Midbrain (tissue), 1 donor: Measurements from ENCODE around the gene FAM117B.
"Not testable (repeated sequence)": the region's sequence is repeated elsewhere in the genome, so short reads cannot be mapped to it uniquely, and the experiment has no call there.

Experiments
- DNase-seq: peaks from one replicate; lab custom pipeline; 2025; lab: John Stamatoyannopoulos, UW

FAM117B gene

DNA sequence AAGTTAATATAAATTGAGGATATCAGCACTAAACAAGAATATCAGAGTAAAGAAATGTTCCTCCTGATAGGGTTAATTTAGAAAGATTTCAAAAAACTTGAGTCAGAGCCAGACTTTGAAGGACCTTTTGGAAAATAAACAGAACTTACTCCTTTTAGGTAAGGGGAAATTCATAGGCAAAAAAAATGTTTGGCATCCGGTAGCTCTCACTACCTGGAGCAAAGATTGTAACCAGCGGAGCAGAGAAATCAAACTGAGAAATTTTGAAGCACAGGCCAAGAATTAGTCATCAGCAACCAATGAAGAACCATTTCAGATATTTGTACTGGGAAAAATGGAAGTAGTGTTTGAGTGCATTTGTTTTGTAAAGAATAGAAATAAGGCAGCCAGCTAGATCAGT lies 123.8 kb downstream of the FAM117B start:
- DNase-seq = no peak

DNA sequence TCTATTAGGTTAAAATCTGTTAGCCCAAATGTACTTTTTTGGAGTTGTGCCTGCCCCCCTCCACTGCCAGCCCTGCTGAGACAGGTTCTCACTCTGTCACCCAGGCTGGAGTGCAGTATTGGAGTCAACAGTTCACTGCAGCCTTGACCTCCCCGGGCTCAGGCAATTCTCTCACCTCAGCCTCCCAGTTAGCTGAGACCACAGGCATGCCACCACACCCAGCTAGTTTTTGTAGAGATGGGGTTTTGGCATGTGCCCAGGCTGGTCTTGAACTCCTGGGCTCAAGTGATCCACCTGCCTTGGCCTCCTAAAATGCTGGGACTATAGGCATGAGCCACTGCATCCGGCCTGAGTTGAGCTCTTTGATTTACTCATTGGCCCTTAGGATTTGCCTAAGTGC lies 126.1 kb downstream of the FAM117B start:
- no peak for DNase-seq

DNA sequence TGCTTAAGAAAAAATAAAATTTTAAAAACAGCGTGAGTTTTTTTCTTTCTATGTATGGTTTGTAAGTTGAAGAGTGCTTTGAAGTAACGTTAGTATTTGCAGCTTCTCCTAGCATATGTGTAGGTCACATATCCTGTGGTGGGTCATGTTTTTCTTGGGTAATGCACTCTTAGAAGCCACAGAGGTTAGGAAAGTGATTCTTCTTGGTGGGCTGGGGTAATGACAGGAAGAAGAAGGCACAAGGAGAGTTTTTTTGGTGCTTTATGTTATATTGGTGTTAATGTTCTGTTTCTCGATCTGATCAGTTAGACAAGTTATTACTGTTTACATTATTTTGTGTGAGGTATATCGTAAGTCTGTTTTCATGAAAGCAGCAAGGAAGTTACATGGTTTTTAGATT lies 127.8 kb downstream of the FAM117B start:
- DNase-seq = no peak

- DNase-seq = no peak
These were observed 129.1 kb downstream of the FAM117B start for GRCh38 chr2:202763916-202764315.

- no peak for DNase-seq
These were observed 130.2 kb downstream of the FAM117B start for GRCh38 chr2:202764991-202765390.

DNA sequence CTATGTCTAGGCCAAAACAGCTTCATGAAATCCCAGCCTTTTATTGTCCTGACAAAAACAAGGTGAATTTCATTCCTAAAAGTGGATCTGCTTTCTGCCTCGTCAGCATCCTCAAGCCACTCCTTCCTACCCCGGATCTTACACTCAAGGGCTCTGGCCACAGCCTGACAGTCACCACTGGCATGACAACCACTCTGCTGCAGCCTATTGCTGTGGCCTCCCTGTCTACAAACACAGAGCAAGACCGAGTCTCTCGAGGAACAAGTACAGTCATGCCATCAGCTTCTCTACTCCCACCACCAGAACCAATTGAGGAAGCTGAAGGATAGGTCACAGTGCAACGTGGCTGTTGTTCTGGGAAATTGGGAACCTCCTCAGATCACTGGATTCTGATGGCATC lies 130.7 kb downstream of the FAM117B start:
- no peak for DNase-seq

DNA sequence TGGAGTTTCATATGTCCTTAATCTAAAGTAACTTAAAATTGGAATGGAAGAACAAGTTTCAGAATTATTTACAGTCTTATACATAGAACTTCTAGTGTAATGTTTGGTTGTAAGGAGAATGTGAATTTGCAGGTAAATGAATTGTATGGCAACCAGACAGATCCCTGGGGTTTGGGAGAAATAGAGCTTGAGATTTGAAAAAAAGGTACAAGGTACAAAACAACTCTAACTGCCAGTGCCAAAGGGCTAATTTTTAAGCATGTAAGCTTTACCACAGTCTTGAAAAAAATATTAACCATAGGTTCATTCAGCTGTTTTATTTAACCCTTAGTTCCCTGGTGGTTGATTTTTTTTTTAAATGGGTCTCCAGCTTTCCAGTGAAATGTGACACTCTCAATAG lies 133.5 kb downstream of the FAM117B start:
- no peak for DNase-seq

DNA sequence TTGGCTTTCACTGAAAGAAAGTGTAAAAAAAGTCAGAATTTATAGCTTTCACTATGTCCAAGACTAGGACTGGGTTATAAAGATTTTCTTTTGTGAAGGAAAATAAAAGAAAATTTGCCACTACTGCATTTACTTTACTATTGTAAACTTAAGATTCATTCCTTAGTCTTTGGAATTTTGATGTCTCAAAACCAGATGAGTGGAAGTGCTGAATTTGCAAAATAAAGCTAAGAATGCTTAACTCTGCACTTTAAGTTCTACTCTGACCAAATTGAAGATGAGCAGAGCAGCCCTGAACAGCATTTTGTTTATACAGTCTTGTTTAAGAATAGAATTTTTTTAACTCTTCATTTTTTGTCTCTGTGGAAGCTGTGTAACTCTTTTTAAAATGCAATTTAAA lies 134.4 kb downstream of the FAM117B start:
- DNase-seq = no peak

DNA sequence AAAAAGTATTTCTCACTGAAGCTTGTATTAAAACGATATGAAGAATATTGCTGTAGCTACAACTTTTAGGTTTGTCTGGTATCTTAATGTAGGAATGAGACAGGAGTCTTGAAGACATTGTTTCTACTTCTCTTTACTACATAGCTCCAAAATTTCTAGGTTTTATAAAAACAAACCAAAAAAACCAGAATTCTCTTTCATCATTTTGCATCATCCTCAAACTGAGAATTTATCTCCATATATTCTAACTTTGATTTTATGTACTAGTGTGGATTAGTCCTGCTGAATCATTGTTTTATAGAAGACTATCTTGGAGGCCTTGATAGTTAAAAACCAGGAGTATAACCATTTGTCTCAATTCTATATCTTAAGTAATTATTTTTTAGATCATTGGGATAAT lies 136.6 kb downstream of the FAM117B start:
- DNase-seq = no peak

GRCh38 chr2:202771741-202772460 lies 137.1 kb downstream of the FAM117B start:
- no peak for DNase-seq

DNA sequence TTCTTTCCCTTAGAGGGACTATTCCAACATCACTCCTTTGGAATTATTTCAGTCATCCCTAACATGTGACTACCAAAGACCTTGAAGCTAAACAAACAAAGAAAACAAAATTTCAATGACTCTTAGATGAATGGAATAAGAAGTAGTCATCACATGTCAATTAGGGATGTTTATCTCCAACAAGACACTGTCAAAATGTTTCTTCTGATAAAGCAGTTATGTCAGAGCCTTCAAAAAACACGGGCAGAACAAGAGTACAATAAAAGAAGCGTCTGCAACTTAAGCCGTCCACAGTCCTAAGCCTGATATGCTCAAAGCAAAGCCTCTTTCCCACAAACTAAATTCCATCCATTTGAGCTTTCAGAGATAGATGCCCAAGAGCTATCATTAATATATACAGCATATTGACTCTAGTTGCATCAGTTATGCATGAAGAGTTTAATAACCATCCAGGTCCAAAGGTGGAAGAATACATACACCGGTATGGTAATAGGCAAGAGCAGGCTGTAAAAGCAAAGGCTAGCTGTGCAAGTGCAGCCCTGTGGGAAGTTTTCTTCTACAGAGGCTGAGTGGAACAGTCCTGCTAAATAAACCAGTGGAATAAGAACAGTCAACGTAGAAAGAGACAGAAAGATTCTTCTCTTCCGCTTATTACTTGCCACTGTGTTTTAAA lies 138.7 kb downstream of the FAM117B start:
- DNase-seq = no peak

DNA sequence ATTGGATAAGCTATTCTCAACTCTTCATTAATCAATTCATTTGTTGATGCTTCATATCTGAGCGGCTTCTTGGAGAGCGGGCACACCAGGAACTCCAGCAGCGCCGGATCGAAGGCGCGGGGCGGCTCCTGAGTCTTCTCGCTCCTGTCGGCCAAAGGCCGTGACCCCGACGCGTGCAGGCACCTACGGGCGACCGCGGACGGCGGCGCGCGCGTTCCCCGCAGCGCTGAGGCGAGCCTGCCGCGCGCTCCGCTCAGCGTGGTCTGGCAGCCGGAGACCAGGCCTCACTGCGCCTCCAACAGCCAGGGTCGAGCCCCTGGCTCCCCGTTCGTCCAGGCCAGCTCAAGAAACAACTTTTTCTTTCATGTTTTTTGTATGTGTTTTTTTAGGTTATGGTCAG lies 139.3 kb downstream of the FAM117B start:
- no peak for DNase-seq

DNA sequence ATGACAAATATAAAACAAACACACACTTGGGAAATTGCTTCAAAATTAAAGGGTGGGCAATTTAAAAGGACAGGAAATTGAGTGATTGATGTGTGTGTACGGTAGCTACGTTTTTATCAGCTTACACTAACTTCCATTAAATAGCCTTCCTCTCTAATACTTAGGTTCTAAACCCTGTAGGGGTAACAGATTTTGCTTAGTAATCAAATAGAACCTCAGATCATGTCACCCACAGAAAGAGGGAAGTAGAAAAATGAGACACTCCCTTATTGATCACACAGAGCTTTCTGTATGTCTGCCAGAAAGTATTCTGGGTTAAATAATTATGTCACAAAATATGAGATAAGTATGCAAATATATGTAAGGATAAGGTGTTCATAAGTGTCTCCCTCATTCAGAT lies 143.4 kb downstream of the FAM117B start:
- DNase-seq = no peak

DNA sequence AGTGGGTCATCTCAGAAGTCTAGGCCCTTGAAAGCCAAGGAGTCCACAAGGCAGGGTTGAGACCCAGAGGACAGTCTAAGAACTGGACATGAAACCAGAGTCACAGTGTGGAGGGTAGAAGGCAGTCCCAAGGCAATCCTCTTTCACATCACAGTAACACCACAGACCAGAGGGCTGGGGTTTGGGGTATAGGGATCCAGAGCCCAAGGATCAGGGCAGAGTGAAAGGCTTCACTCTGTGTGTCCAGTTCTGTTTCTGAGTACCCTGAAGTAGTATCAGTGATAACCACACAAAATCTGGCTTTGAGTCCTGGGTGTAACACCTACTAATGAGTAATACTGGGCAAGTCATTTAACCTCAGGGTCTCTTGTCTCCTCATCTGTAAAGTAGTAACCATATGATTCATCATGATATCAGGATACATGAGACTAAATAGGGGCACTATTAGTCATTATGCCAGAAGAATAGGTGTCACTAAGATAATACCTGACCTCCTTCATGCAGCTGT lies 145.8 kb downstream of the FAM117B start:
- DNase-seq = no peak

DNA sequence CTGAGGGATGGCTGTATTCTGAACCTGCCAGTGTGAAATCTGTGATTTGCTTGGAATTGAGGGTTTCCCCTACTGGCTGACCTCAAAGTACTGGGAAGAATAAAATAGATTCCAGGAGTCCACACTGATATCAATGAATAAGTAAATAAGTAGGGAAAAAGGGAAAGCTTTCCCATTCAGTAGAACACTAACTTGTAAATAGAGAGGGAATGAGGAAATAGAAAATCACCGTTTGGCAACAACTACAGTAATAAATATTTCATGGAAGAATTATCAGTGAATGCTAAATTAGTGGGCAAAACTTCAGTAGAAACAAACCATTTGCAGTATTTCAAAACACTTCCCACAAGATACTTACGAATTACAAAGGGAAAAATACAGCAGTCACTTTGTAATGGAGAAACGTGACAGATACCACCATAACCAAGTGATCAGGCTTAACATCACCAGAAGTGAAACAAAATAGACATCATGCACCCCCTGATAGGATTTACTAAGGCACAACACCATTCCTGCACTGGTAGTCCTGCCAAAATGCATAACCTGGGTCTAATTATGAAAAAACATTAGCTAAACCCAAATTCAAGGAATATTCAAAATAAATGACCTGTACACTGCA lies 148.3 kb downstream of the FAM117B start:
- DNase-seq = no peak

GRCh38 chr2:202786842-202787241 lies 152.1 kb downstream of the FAM117B start:
- no peak for DNase-seq

- no peak for DNase-seq
These were observed 155.9 kb downstream of the FAM117B start for GRCh38 chr2:202790676-202791075.

- no peak for DNase-seq
These were observed 163.2 kb downstream of the FAM117B start for GRCh38 chr2:202797944-202798343.

GRCh38 chr2:202805911-202806310 lies 171.1 kb downstream of the FAM117B start:
- DNase-seq = not testable (repeated sequence)

DNA sequence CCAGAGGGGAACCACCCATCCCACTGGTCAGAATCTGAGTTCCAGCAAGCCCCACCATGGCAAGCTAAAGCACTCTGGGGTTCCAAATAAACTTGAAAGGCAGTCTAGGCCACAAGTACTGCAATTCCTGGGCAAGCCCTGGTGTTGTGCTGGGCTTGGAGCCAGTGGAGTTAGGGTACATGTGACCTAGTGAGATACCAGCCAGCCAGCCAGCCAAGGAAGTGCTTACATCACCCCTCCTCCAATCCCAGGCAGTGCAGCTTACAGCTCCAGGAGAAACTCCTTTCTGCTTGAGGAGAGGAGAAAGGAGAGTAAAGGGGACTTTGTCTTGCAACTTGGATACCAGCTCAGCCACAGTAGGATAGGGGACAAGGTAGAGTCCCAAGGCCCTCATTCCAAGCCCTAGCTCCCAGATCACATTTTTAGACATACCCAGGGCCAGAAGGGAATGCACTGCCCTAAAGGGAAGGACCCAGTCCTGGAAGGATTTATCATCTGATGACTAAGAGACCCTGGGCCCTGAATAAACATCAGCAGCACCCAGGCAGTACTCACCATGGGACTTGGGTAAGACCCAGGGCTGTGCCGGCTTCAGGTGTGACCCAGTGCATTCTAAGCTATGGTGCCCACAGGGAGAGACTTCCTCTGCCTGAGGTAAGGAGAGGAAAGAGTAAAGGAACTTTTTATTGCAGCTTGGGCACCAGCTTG lies 172.8 kb downstream of the FAM117B start:
- DNase-seq = peak; percentile 35

GRCh38 chr2:202808754-202809153 lies 174.0 kb downstream of the FAM117B start:
- no peak for DNase-seq

DNA sequence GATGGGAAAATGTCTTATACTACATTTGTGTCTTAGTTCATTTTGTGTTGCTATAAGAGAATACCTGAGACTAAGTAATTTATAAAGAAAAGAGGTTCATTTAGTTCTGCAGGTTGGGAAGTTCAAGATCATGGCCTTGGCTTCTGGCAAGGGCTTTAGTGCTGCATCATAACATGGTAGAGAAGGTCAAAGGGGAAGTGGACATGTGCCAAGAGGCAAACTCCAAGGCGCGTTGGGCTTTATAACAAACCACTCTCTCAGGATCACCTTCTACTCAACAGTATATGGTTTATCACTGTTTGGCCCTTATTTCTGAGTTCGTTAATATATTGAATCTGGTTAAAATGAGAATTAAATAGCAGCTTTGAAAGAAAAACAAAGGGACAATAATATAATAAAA lies 178.6 kb downstream of the FAM117B start:
- no peak for DNase-seq

- no peak for DNase-seq
These were observed 179.5 kb downstream of the FAM117B start for GRCh38 chr2:202814226-202814625.
